ENCODE data around the gene NOS1.

The NOS1 gene

GRCh38 chr12:117363056-117363662 lies 1.7 kb upstream of the NOS1 start:
- Histone ChIP-seq H3K4me1 (ENCODE audit: control insufficient read depth, insufficient read depth, low read length) (no peaks in the 10 kb centered on the region), H3K4me3 (ENCODE audit: low read length) (no peak overlapping the region), H3K27me3 (ENCODE audit: control insufficient read depth, insufficient read depth, low read length) (peaks cover 46% of the 10 kb centered on the region), H3K9me3 (replicated peaks; ENCODE audit: low read length) (no peaks in the 10 kb centered on the region), H3K4me2 (ENCODE audit: low read length) (no peak overlapping the region), H3K9ac (ENCODE audit: low read depth, low read length) (no peak overlapping the region), H3K36me3 (ENCODE audit: insufficient read depth, low read length) (no peaks in the 10 kb centered on the region)

GRCh38 chr12:117362391-117362790 lies 965 bp upstream of the NOS1 start:
- Histone ChIP-seq H3K4me3 (ENCODE audit: low read length) (no peak overlapping the region), H3K4me2 (ENCODE audit: low read length) (no peak overlapping the region), H3K36me3 (ENCODE audit: insufficient read depth, low read length) (no peaks in the 10 kb centered on the region), H3K9me3 (replicated peaks; ENCODE audit: low read length) (no peaks in the 10 kb centered on the region), H3K9ac (ENCODE audit: low read depth, low read length) (no peak overlapping the region), H3K27me3 (ENCODE audit: control insufficient read depth, insufficient read depth, low read length) (peaks cover 46% of the 10 kb centered on the region), H3K4me1 (ENCODE audit: control insufficient read depth, insufficient read depth, low read length) (no peaks in the 10 kb centered on the region)

GRCh38 chr12:117361905-117362304 lies 479 bp upstream of the NOS1 start:
- Histone ChIP-seq H3K4me1 (ENCODE audit: control insufficient read depth, insufficient read depth, low read length) (no peaks in the 10 kb centered on the region), H3K27me3 (ENCODE audit: control insufficient read depth, insufficient read depth, low read length) (peaks cover 46% of the 10 kb centered on the region), H3K9me3 (replicated peaks; ENCODE audit: low read length) (no peaks in the 10 kb centered on the region), H3K4me3 (ENCODE audit: low read length) (no peak overlapping the region), H3K36me3 (ENCODE audit: insufficient read depth, low read length) (no peaks in the 10 kb centered on the region), H3K9ac (ENCODE audit: low read depth, low read length) (no peak overlapping the region), H3K4me2 (ENCODE audit: low read length) (no peak overlapping the region)

GRCh38 chr12:117360551-117361346 lies 677 bp downstream of the NOS1 start:
- no peak overlapping the region for H3K4me3 ChIP-seq (ENCODE audit: low read length)
- no peaks in the 10 kb centered on the region for H3K4me1 ChIP-seq (ENCODE audit: control insufficient read depth, insufficient read depth, low read length)
- no peak overlapping the region for H3K4me2 ChIP-seq (ENCODE audit: low read length)
- H3K9me3 ChIP-seq (replicated peaks; ENCODE audit: low read length) = no peaks in the 10 kb centered on the region
- peaks cover 46% of the 10 kb centered on the region for H3K27me3 ChIP-seq (ENCODE audit: control insufficient read depth, insufficient read depth, low read length)
- H3K9ac ChIP-seq (ENCODE audit: low read depth, low read length) = no peak overlapping the region
- H3K36me3 ChIP-seq (ENCODE audit: insufficient read depth, low read length) = no peaks in the 10 kb centered on the region

GRCh38 chr12:117360222-117360550 lies 1.2 kb downstream of the NOS1 start:
- Histone ChIP-seq H3K4me3 (ENCODE audit: low read length) (no peak overlapping the region), H3K36me3 (ENCODE audit: insufficient read depth, low read length) (no peaks in the 10 kb centered on the region), H3K4me1 (ENCODE audit: control insufficient read depth, insufficient read depth, low read length) (no peaks in the 10 kb centered on the region), H3K9ac (ENCODE audit: low read depth, low read length) (no peak overlapping the region), H3K27me3 (ENCODE audit: control insufficient read depth, insufficient read depth, low read length) (peaks cover 46% of the 10 kb centered on the region), H3K4me2 (ENCODE audit: low read length) (no peak overlapping the region), H3K9me3 (replicated peaks; ENCODE audit: low read length) (no peaks in the 10 kb centered on the region)

GRCh38 chr12:117359029-117359845 lies 2.2 kb downstream of the NOS1 start:
- no peaks in the 10 kb centered on the region for H3K4me1 ChIP-seq (ENCODE audit: control insufficient read depth, insufficient read depth, low read length)
- H3K4me2 ChIP-seq (ENCODE audit: low read length) = no peak overlapping the region
- no peaks in the 10 kb centered on the region for H3K9me3 ChIP-seq (replicated peaks; ENCODE audit: low read length)
- peaks cover 40% of the 10 kb centered on the region for H3K27me3 ChIP-seq (ENCODE audit: control insufficient read depth, insufficient read depth, low read length)
- no peak overlapping the region for H3K4me3 ChIP-seq (ENCODE audit: low read length)
- H3K9ac ChIP-seq (ENCODE audit: low read depth, low read length) = no peak overlapping the region
- H3K36me3 ChIP-seq (ENCODE audit: insufficient read depth, low read length) = no peaks in the 10 kb centered on the region

GRCh38 chr12:117356048-117356447 lies 5.4 kb downstream of the NOS1 start:
- Histone ChIP-seq H3K27me3 (ENCODE audit: control insufficient read depth, insufficient read depth, low read length) (peaks cover 15% of the 10 kb centered on the region), H3K9me3 (replicated peaks; ENCODE audit: low read length) (peaks cover 2% of the 10 kb centered on the region), H3K36me3 (ENCODE audit: insufficient read depth, low read length) (no peaks in the 10 kb centered on the region), H3K4me3 (ENCODE audit: low read length) (no peak overlapping the region), H3K4me2 (ENCODE audit: low read length) (no peak overlapping the region), H3K4me1 (ENCODE audit: control insufficient read depth, insufficient read depth, low read length) (no peaks in the 10 kb centered on the region), H3K9ac (ENCODE audit: low read depth, low read length) (no peak overlapping the region)

GRCh38 chr12:117352883-117353282 lies 8.5 kb downstream of the NOS1 start:
- Histone ChIP-seq H3K9me3 (replicated peaks; ENCODE audit: low read length) (peaks cover 2% of the 10 kb centered on the region), H3K4me3 (ENCODE audit: low read length) (no peak overlapping the region), H3K4me2 (ENCODE audit: low read length) (no peak overlapping the region), H3K4me1 (ENCODE audit: control insufficient read depth, insufficient read depth, low read length) (no peaks in the 10 kb centered on the region), H3K9ac (ENCODE audit: low read depth, low read length) (no peak overlapping the region), H3K36me3 (ENCODE audit: insufficient read depth, low read length) (no peaks in the 10 kb centered on the region), H3K27me3 (ENCODE audit: control insufficient read depth, insufficient read depth, low read length) (no peaks in the 10 kb centered on the region)

GRCh38 chr12:117352206-117352605 lies 9.2 kb downstream of the NOS1 start:
- H3K9ac ChIP-seq (ENCODE audit: low read depth, low read length) = no peak overlapping the region
- no peak overlapping the region for H3K4me2 ChIP-seq (ENCODE audit: low read length)
- H3K27me3 ChIP-seq (ENCODE audit: control insufficient read depth, insufficient read depth, low read length) = no peaks in the 10 kb centered on the region
- peaks cover 2% of the 10 kb centered on the region for H3K9me3 ChIP-seq (replicated peaks; ENCODE audit: low read length)
- H3K4me3 ChIP-seq (ENCODE audit: low read length) = no peak overlapping the region
- H3K36me3 ChIP-seq (ENCODE audit: insufficient read depth, low read length) = no peaks in the 10 kb centered on the region
- H3K4me1 ChIP-seq (ENCODE audit: control insufficient read depth, insufficient read depth, low read length) = no peaks in the 10 kb centered on the region

- Histone ChIP-seq H3K9me3 (replicated peaks; ENCODE audit: low read length) (peaks cover 5% of the 10 kb centered on the region), H3K9ac (ENCODE audit: low read depth, low read length) (no peak overlapping the region), H3K36me3 (ENCODE audit: insufficient read depth, low read length) (no peaks in the 10 kb centered on the region), H3K4me1 (ENCODE audit: control insufficient read depth, insufficient read depth, low read length) (no peaks in the 10 kb centered on the region), H3K4me3 (ENCODE audit: low read length) (no peak overlapping the region), H3K27me3 (ENCODE audit: control insufficient read depth, insufficient read depth, low read length) (no peaks in the 10 kb centered on the region), H3K4me2 (ENCODE audit: low read length) (no peak overlapping the region)
Measured at GRCh38 chr12:117350140-117350539, 11.3 kb downstream of the NOS1 start.

- no peaks in the 10 kb centered on the region for H3K36me3 ChIP-seq (ENCODE audit: insufficient read depth, low read length)
- no peak overlapping the region for H3K4me3 ChIP-seq (ENCODE audit: low read length)
- no peaks in the 10 kb centered on the region for H3K27me3 ChIP-seq (ENCODE audit: control insufficient read depth, insufficient read depth, low read length)
- no peak overlapping the region for H3K4me2 ChIP-seq (ENCODE audit: low read length)
- peaks cover 5% of the 10 kb centered on the region for H3K9me3 ChIP-seq (replicated peaks; ENCODE audit: low read length)
- no peaks in the 10 kb centered on the region for H3K4me1 ChIP-seq (ENCODE audit: control insufficient read depth, insufficient read depth, low read length)
- no peak overlapping the region for H3K9ac ChIP-seq (ENCODE audit: low read depth, low read length)
Measured at GRCh38 chr12:117347588-117347987, 13.8 kb downstream of the NOS1 start.
